WTC11 (cell line): ENCODE results near the gene ZNF429. TPM values are rescaled to one million over a fixed set of nuclear protein-coding genes. Genes with fewer than 3 reads are reported as not detected.

ENCODE experiments used
- ATAC-seq: fragments of 200-7000 bp; cut with Tn5 transposase; 2 replicates; pipeline ENCODE4 v1.10.0; 2021; ENCODE audit warnings: mild to moderate bottlenecking, moderate library complexity
- CTCF ChIA-PET: fragments of 300-600 bp; sonication (Branson Sonifier 250); formaldehyde crosslinking; loops from one replicate; lab custom pipeline; 2021; ENCODE audit warnings: antibody characterized with exemption; lab: Charles Lee
- POLR2A ChIA-PET: fragments of 350-600 bp; sonication (Branson Sonifier 250); formaldehyde crosslinking; loops from one replicate; lab custom pipeline; 2021; ENCODE audit warnings: antibody characterized with exemption; lab: Charles Lee
- DNase-seq: peaks from one replicate; pipeline ENCODE4 v3.0.0; 2021; ENCODE audit warnings: low spot score
- H3K27ac Mint-ChIP-seq: 2 replicates; pipeline ENCODE4 v1.8.0; 2021; ENCODE audit warnings: mixed read lengths
- H3K27me3 Mint-ChIP-seq: 2 replicates; pipeline ENCODE4 v1.8.0; 2021; ENCODE audit warnings: low read depth, mild to moderate bottlenecking, moderate library complexity, mixed read lengths
- H3K36me3 Mint-ChIP-seq: 2 replicates; pipeline ENCODE4 v1.8.0; 2021; ENCODE audit warnings: mixed read lengths
- H3K4me1 Mint-ChIP-seq: 2 replicates; pipeline ENCODE4 v1.8.0; 2022; ENCODE audit warnings: mixed read lengths
- H3K4me3 Mint-ChIP-seq: 2 replicates; pipeline ENCODE4 v1.8.0; 2021; ENCODE audit warnings: mild to moderate bottlenecking, moderate library complexity, mixed read lengths
- H3K9me3 Mint-ChIP-seq: 2 replicates; pipeline ENCODE4 v1.8.0; 2021; ENCODE audit warnings: mixed read lengths
- ATF1 ChIP-seq: sonication (generic); formaldehyde crosslinking; IDR thresholded peaks from 2 replicates; pipeline ENCODE4 v1.8.1; 2023; ENCODE audit warnings: mild to moderate bottlenecking, moderate library complexity, missing genetic modification reagents
- ELF4 ChIP-seq: sonication (generic); formaldehyde crosslinking; IDR thresholded peaks from 2 replicates; pipeline ENCODE4 v1.8.1; 2022; ENCODE audit warnings: low read depth, mild to moderate bottlenecking, moderate library complexity, missing genetic modification reagents
- GABPB1 ChIP-seq: sonication (generic); formaldehyde crosslinking; IDR thresholded peaks from 2 replicates; pipeline ENCODE4 v1.8.1; 2023; ENCODE audit warnings: mild to moderate bottlenecking, missing genetic modification reagents
- GTF2I ChIP-seq: fragments of 250-450 bp; sonication (Bioruptor Pico); conservative IDR thresholded peaks from 2 replicates; pipeline ENCODE4 v1.4.0; 2021; ENCODE audit warnings: mild to moderate bottlenecking
- NFATC4 ChIP-seq: fragments of 250-450 bp; sonication (Bioruptor Pico); IDR thresholded peaks from 2 replicates; pipeline ENCODE4 v1.9.0; 2021; ENCODE audit warnings: mild to moderate bottlenecking
- NFE2L1 ChIP-seq: sonication (generic); formaldehyde crosslinking; IDR thresholded peaks from 2 replicates; pipeline ENCODE4 v1.8.1; 2023; ENCODE audit warnings: missing genetic modification reagents
- TEAD1 ChIP-seq: sonication (generic); formaldehyde crosslinking; IDR thresholded peaks from 2 replicates; pipeline ENCODE4 v1.8.0; 2022; ENCODE audit warnings: mild to moderate bottlenecking, missing genetic modification reagents
- TEAD4 ChIP-seq: sonication (generic); formaldehyde crosslinking; IDR thresholded peaks from 2 replicates; pipeline ENCODE4 v1.8.0; 2022; ENCODE audit warnings: mild to moderate bottlenecking, missing genetic modification reagents
- TP53 ChIP-seq: sonication (generic); formaldehyde crosslinking; IDR thresholded peaks from 2 replicates; pipeline ENCODE4 v1.8.1; 2023; ENCODE audit warnings: mild to moderate bottlenecking, missing genetic modification reagents
- ZNF121 ChIP-seq: sonication (generic); formaldehyde crosslinking; IDR thresholded peaks from 2 replicates; pipeline ENCODE4 v1.8.0; 2023; ENCODE audit warnings: missing genetic modification reagents
- ZNF219 ChIP-seq: sonication (generic); formaldehyde crosslinking; IDR thresholded peaks from 2 replicates; pipeline ENCODE4 v1.8.0; 2023; ENCODE audit warnings: missing genetic modification reagents, mild to moderate bottlenecking, borderline replicate concordance
- ZNF671 ChIP-seq: fragments of 250-450 bp; sonication (Bioruptor Pico); IDR thresholded peaks from 2 replicates; pipeline ENCODE4 v1.8.0; 2021; ENCODE audit warnings: mild to moderate bottlenecking
- total RNA-seq: library from RNA; stranded (reverse); gene quantifications from 3 replicates; pipeline ENCODE4 v1.2.3, GENCODE V29; 2021
- TF ChIP-seq, protein P1 (sequence below): fragments of 250-450 bp; sonication (Bioruptor Pico); IDR thresholded peaks from 2 replicates; pipeline ENCODE4 v2.1.2; 2022; ENCODE audit warnings: mild to moderate bottlenecking, moderate library complexity
- TF ChIP-seq, protein P2 (sequence below): sonication (generic); formaldehyde crosslinking; IDR thresholded peaks from 2 replicates; pipeline ENCODE4 v1.8.0; 2022; ENCODE audit warnings: mild to moderate bottlenecking, missing genetic modification reagents
- TF ChIP-seq, protein P3 (sequence below): sonication (generic); formaldehyde crosslinking; IDR thresholded peaks from 2 replicates; pipeline ENCODE4 v1.8.1; 2023; ENCODE audit warnings: mild to moderate bottlenecking, missing genetic modification reagents
- TF ChIP-seq, protein P4 (sequence below): fragments of 250-450 bp; sonication (Bioruptor Pico); IDR thresholded peaks from 2 replicates; pipeline ENCODE4 v1.8.0; 2021; ENCODE audit warnings: mild to moderate bottlenecking
- TF ChIP-seq, protein P5 (sequence below): sonication (generic); formaldehyde crosslinking; IDR thresholded peaks from 2 replicates; pipeline ENCODE4 v1.8.0; 2022; ENCODE audit warnings: mild to moderate bottlenecking, missing genetic modification reagents
- TF ChIP-seq, protein P6 (sequence below): sonication (generic); formaldehyde crosslinking; IDR thresholded peaks from 2 replicates; pipeline ENCODE4 v1.8.1; 2022; ENCODE audit warnings: low read depth, missing genetic modification reagents, borderline replicate concordance
- TF ChIP-seq, protein P7 (sequence below): sonication (generic); formaldehyde crosslinking; IDR thresholded peaks from 2 replicates; pipeline ENCODE4 v1.8.1; 2023; ENCODE audit warnings: mild to moderate bottlenecking, missing genetic modification reagents
- TF ChIP-seq, protein P8 (sequence below): sonication (generic); formaldehyde crosslinking; conservative IDR thresholded peaks from 2 replicates; pipeline ENCODE4 v1.8.1; 2023; ENCODE audit warnings: mild to moderate bottlenecking, low read depth, missing genetic modification reagents, moderate library complexity

The ZNF429 gene
- total RNA-seq, 1 experiment from 2014 or later = 9.2 TPM

DNA sequence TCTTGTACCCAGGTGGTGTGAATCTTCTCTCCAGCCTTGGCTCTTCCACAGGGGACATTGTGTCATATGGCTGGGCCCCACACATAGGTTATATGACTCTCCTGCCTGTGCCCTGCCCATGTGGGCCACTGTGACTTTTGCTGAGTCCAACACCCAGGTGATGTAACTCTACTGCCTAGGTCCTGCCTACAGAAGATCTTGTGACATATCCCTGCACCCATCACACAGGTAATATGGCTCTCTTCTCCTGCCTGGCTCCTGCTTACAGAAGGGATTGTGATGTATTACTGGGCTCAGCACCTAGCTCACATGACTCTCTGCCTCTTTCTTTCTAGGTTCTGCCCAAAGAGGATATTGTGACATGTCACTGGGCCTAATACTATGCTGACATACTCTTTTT is 19.5 kb upstream of the ZNF429 start:
- ChIA-PET POLR2A (no interaction called here), CTCF (no interaction called here)
- Mint-ChIP-seq H3K27ac (no peak overlapping the region), H3K9me3 (peaks cover 55% of the 10 kb centered on the region), H3K4me3 (no peak overlapping the region), H3K36me3 (peaks cover 57% of the 10 kb centered on the region), H3K27me3 (peaks cover 4% of the 10 kb centered on the region), H3K4me1 (no peaks in the 10 kb centered on the region)
- no peak for DNase-seq
- ATAC-seq = no peak
- TF ChIP-seq, protein P1, sequence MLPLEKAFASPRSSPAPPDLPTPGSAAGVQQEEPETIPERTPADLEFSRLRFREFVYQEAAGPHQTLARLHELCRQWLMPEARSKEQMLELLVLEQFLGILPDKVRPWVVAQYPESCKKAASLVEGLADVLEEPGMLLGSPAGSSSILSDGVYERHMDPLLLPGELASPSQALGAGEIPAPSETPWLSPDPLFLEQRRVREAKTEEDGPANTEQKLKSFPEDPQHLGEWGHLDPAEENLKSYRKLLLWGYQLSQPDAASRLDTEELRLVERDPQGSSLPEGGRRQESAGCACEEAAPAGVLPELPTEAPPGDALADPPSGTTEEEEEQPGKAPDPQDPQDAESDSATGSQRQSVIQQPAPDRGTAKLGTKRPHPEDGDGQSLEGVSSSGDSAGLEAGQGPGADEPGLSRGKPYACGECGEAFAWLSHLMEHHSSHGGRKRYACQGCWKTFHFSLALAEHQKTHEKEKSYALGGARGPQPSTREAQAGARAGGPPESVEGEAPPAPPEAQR = no peak
- TF ChIP-seq, protein P2, sequence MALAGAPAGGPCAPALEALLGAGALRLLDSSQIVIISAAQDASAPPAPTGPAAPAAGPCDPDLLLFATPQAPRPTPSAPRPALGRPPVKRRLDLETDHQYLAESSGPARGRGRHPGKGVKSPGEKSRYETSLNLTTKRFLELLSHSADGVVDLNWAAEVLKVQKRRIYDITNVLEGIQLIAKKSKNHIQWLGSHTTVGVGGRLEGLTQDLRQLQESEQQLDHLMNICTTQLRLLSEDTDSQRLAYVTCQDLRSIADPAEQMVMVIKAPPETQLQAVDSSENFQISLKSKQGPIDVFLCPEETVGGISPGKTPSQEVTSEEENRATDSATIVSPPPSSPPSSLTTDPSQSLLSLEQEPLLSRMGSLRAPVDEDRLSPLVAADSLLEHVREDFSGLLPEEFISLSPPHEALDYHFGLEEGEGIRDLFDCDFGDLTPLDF (CRISPR knock-in tag) = no peak
- TF ChIP-seq ZNF121 (CRISPR knock-in tag) = no peak
- TF ChIP-seq, protein P3, sequence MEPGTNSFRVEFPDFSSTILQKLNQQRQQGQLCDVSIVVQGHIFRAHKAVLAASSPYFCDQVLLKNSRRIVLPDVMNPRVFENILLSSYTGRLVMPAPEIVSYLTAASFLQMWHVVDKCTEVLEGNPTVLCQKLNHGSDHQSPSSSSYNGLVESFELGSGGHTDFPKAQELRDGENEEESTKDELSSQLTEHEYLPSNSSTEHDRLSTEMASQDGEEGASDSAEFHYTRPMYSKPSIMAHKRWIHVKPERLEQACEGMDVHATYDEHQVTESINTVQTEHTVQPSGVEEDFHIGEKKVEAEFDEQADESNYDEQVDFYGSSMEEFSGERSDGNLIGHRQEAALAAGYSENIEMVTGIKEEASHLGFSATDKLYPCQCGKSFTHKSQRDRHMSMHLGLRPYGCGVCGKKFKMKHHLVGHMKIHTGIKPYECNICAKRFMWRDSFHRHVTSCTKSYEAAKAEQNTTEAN = no peak
- TF ChIP-seq, protein P4, sequence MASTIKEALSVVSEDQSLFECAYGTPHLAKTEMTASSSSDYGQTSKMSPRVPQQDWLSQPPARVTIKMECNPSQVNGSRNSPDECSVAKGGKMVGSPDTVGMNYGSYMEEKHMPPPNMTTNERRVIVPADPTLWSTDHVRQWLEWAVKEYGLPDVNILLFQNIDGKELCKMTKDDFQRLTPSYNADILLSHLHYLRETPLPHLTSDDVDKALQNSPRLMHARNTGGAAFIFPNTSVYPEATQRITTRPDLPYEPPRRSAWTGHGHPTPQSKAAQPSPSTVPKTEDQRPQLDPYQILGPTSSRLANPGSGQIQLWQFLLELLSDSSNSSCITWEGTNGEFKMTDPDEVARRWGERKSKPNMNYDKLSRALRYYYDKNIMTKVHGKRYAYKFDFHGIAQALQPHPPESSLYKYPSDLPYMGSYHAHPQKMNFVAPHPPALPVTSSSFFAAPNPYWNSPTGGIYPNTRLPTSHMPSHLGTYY (CRISPR knock-in tag) = no peak
- TF ChIP-seq TEAD4 (CRISPR knock-in tag) = no peak
- no peak for TF ChIP-seq NFE2L1
- TF ChIP-seq ZNF671 (CRISPR knock-in tag) = no peak
- TF ChIP-seq ELF4 = no peak
- TF ChIP-seq TEAD1 (CRISPR knock-in tag) = no peak
- no peak for TF ChIP-seq TP53 (CRISPR knock-in tag)
- TF ChIP-seq GTF2I = no peak
- TF ChIP-seq, protein P5, sequence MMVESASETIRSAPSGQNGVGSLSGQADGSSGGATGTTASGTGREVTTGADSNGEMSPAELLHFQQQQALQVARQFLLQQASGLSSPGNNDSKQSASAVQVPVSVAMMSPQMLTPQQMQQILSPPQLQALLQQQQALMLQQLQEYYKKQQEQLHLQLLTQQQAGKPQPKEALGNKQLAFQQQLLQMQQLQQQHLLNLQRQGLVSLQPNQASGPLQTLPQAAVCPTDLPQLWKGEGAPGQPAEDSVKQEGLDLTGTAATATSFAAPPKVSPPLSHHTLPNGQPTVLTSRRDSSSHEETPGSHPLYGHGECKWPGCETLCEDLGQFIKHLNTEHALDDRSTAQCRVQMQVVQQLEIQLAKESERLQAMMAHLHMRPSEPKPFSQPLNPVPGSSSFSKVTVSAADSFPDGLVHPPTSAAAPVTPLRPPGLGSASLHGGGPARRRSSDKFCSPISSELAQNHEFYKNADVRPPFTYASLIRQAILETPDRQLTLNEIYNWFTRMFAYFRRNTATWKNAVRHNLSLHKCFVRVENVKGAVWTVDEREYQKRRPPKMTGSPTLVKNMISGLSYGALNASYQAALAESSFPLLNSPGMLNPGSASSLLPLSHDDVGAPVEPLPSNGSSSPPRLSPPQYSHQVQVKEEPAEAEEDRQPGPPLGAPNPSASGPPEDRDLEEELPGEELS (CRISPR knock-in tag) = no peak

DNA sequence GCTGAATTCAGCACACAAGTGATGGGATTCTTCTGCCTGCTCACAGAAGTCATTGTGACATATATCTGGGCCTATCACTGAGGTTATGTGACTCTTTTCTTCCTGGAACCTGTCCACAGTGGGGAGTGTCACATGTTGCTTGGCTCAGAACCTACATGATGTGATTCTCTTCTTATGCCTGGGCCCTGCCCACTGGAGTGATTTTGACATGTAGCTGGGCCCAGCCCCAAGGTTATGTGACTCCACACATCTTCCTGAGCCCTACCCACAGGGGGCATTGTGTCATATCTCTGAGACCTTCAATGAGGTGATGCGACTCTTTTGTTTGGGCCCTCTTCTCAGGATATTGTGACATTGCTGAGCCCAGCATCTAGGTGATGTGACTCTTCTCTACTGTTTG is 17.4 kb upstream of the ZNF429 start:
- ChIA-PET POLR2A (no interaction called here), CTCF (no interaction called here)
- Mint-ChIP-seq H3K9me3 (peaks cover 63% of the 10 kb centered on the region), H3K36me3 (peaks cover 62% of the 10 kb centered on the region), H3K4me1 (no peaks in the 10 kb centered on the region), H3K4me3 (no peak overlapping the region), H3K27me3 (peaks cover 3% of the 10 kb centered on the region), H3K27ac (no peak overlapping the region)
- DNase-seq (no peak), ATAC-seq (no peak)
- TF ChIP-seq ZNF219 (CRISPR knock-in tag) = no peak
- TF ChIP-seq, protein P6, sequence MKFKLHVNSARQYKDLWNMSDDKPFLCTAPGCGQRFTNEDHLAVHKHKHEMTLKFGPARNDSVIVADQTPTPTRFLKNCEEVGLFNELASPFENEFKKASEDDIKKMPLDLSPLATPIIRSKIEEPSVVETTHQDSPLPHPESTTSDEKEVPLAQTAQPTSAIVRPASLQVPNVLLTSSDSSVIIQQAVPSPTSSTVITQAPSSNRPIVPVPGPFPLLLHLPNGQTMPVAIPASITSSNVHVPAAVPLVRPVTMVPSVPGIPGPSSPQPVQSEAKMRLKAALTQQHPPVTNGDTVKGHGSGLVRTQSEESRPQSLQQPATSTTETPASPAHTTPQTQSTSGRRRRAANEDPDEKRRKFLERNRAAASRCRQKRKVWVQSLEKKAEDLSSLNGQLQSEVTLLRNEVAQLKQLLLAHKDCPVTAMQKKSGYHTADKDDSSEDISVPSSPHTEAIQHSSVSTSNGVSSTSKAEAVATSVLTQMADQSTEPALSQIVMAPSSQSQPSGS (CRISPR knock-in tag) = no peak
- no peak for TF ChIP-seq ATF1 (CRISPR knock-in tag)
- TF ChIP-seq, protein P4 (CRISPR knock-in tag) = no peak
- TF ChIP-seq, protein P7, sequence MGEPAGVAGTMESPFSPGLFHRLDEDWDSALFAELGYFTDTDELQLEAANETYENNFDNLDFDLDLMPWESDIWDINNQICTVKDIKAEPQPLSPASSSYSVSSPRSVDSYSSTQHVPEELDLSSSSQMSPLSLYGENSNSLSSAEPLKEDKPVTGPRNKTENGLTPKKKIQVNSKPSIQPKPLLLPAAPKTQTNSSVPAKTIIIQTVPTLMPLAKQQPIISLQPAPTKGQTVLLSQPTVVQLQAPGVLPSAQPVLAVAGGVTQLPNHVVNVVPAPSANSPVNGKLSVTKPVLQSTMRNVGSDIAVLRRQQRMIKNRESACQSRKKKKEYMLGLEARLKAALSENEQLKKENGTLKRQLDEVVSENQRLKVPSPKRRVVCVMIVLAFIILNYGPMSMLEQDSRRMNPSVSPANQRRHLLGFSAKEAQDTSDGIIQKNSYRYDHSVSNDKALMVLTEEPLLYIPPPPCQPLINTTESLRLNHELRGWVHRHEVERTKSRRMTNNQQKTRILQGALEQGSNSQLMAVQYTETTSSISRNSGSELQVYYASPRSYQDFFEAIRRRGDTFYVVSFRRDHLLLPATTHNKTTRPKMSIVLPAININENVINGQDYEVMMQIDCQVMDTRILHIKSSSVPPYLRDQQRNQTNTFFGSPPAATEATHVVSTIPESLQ = no peak
- no peak for TF ChIP-seq GABPB1 (CRISPR knock-in tag)
- no peak for TF ChIP-seq NFATC4 (CRISPR knock-in tag)
- no peak for TF ChIP-seq ELF4
- TF ChIP-seq, protein P3 = no peak
- TF ChIP-seq, protein P8, sequence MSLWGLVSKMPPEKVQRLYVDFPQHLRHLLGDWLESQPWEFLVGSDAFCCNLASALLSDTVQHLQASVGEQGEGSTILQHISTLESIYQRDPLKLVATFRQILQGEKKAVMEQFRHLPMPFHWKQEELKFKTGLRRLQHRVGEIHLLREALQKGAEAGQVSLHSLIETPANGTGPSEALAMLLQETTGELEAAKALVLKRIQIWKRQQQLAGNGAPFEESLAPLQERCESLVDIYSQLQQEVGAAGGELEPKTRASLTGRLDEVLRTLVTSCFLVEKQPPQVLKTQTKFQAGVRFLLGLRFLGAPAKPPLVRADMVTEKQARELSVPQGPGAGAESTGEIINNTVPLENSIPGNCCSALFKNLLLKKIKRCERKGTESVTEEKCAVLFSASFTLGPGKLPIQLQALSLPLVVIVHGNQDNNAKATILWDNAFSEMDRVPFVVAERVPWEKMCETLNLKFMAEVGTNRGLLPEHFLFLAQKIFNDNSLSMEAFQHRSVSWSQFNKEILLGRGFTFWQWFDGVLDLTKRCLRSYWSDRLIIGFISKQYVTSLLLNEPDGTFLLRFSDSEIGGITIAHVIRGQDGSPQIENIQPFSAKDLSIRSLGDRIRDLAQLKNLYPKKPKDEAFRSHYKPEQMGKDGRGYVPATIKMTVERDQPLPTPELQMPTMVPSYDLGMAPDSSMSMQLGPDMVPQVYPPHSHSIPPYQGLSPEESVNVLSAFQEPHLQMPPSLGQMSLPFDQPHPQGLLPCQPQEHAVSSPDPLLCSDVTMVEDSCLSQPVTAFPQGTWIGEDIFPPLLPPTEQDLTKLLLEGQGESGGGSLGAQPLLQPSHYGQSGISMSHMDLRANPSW (CRISPR knock-in tag) = no peak
